GM23248 (cell line): ENCODE results near the gene IQCF2. TPM values are rescaled to one million over a fixed set of nuclear protein-coding genes. Genes with fewer than 3 reads are reported as not detected.
"Not testable (repeated sequence)": the region's sequence is repeated elsewhere in the genome, so short reads cannot be mapped to it uniquely, and the experiment has no call there.

ENCODE experiments used
- DNase-seq: peaks from one replicate; pipeline ENCODE4 v3.0.0-alpha.2; 2015
- H2AFZ ChIP-seq: fragments of 200-600 bp; sonication (generic); 2 replicates; pipeline ENCODE4 v1.6.1; 2016; ENCODE audit warnings: antibody characterized with exemption
- H3F3A ChIP-seq: fragments of 200-600 bp; sonication (generic); 2 replicates; pipeline ENCODE4 v1.6.1; 2016; ENCODE audit warnings: mild to moderate bottlenecking, antibody characterized with exemption, mixed run types; ENCODE audit not compliant: insufficient read depth
- H3K27ac ChIP-seq: fragments of 200-600 bp; sonication (generic); 2 replicates; pipeline ENCODE4 v1.5.1; 2016; ENCODE audit warnings: mild to moderate bottlenecking
- H3K27me3 ChIP-seq: fragments of 200-600 bp; sonication (generic); replicated peaks from 2 replicates; pipeline ENCODE4 v1.6.1; 2016; ENCODE audit warnings: mild to moderate bottlenecking; ENCODE audit not compliant: insufficient read depth
- H3K36me3 ChIP-seq: fragments of 200-600 bp; sonication (generic); 2 replicates; pipeline ENCODE4 v1.6.1; 2016; ENCODE audit warnings: low read depth, mild to moderate bottlenecking
- H3K4me1 ChIP-seq: fragments of 200-600 bp; sonication (generic); 2 replicates; pipeline ENCODE4 v1.6.1; 2016; ENCODE audit warnings: mild to moderate bottlenecking; ENCODE audit not compliant: insufficient read depth
- H3K4me2 ChIP-seq: fragments of 200-600 bp; sonication (generic); one replicate; pipeline ENCODE4 v1.6.1; 2016; ENCODE audit warnings: mild to moderate bottlenecking; ENCODE audit not compliant: unreplicated experiment
- H3K4me3 ChIP-seq: fragments of 200-600 bp; sonication (generic); 2 replicates; pipeline ENCODE4 v1.5.1; 2016; ENCODE audit warnings: mild to moderate bottlenecking
- H3K79me2 ChIP-seq: fragments of 200-600 bp; sonication (generic); 2 replicates; pipeline ENCODE4 v1.6.1; 2016; ENCODE audit warnings: mild to moderate bottlenecking; ENCODE audit not compliant: insufficient read depth
- H3K9ac ChIP-seq: fragments of 200-600 bp; sonication (generic); 2 replicates; pipeline ENCODE4 v1.6.1; 2016; ENCODE audit warnings: mild to moderate bottlenecking
- H3K9me2 ChIP-seq: fragments of 200-600 bp; sonication (generic); 2 replicates; pipeline ENCODE4 v1.6.1; 2016; ENCODE audit warnings: mixed run types, mild to moderate bottlenecking, moderate library complexity; ENCODE audit not compliant: insufficient read depth
- H3K9me3 ChIP-seq: fragments of 200-600 bp; sonication (generic); one replicate; pipeline ENCODE4 v1.6.1; 2017; ENCODE audit warnings: low read depth
- H4K20me1 ChIP-seq: fragments of 200-600 bp; sonication (generic); 2 replicates; pipeline ENCODE4 v1.6.0; 2016; ENCODE audit not compliant: insufficient read depth
- EZH2 ChIP-seq: fragments of 200-600 bp; sonication (generic); IDR thresholded peaks from 2 replicates; pipeline ENCODE4 v1.6.1; 2018; ENCODE audit warnings: antibody characterized with exemption, mild to moderate bottlenecking; ENCODE audit not compliant: insufficient read depth, poor library complexity, severe bottlenecking
- EZH2phosphoT487 ChIP-seq: fragments of 200-600 bp; sonication (generic); IDR thresholded peaks from 2 replicates; pipeline ENCODE4 v1.6.1; 2018; ENCODE audit warnings: antibody characterized with exemption, moderate library complexity, mild to moderate bottlenecking, low read depth; ENCODE audit not compliant: insufficient read depth
- WGBS, 2 experiments: methylation state at CpG; one replicate each; pipeline ENCODE4 v1.1.6; 2015 to 2017; ENCODE audit warnings: low lambda C conversion rate in 2 of 2, low coverage in 1 of 2; ENCODE audit errors: missing lambda C conversion rate in 2 of 2; 5-methylcytosine and 5-hydroxymethylcytosine counted together
- in situ Hi-C: fragments of 300-500 bp; cut with MboI; formaldehyde crosslinking; loops from 2 replicates; pipeline ENCODE4 v1.15.0; 2020
- polyA plus RNA-seq: library from polyadenylated mRNA; unstranded; fragments of >200 nt; fragmentation: Nextera tagmentation; extraction: Ambion mirVana; gene quantifications from 2 replicates; pipeline ENCODE4 v1.2.1, GENCODE V29; 2016
- total RNA-seq: library from RNA; depleted of rRNA; stranded (reverse); fragments of >200 nt; shearing (Covaris generic); gene quantifications from 2 replicates; pipeline ENCODE4 v1.2.3, GENCODE V29; 2014

IQCF2 gene
- total and polyA plus RNA-seq, 2 experiments from 2014 or later, result not detected

- Histone ChIP-seq H3K79me2 (no peaks in the 10 kb centered on the region), H3K9ac (no peak overlapping the region), H3K9me3 (no peaks in the 10 kb centered on the region), H3K9me2 (no peaks in the 10 kb centered on the region), H3F3A (no peaks in the 10 kb centered on the region), H3K36me3 (no peaks in the 10 kb centered on the region), H3K27ac (no peak overlapping the region), H3K4me2 (no peak overlapping the region), H2AFZ (no peak overlapping the region), H4K20me1 (no peaks in the 10 kb centered on the region), H3K27me3 (peaks cover 22% of the 10 kb centered on the region), H3K4me1 (no peaks in the 10 kb centered on the region), H3K4me3 (no peak overlapping the region)
- TF ChIP-seq EZH2phosphoT487, result no peak
- no peak for TF ChIP-seq EZH2
- 58 to 59% methylated on average over 13 of the region's 13 CpGs for WGBS, 2 experiments
- no peak for DNase-seq
- in situ Hi-C loops, result no loop called here
Measured at GRCh38 chr3:51862886-51863285, 1.5 kb downstream of the IQCF2 start.

- 74 to 100% methylated on average over 1 of the region's 1 CpG for WGBS, 2 experiments
- H3K9me2 ChIP-seq, H3K9me3 ChIP-seq, H2AFZ ChIP-seq, H3K27ac ChIP-seq, H3K4me1 ChIP-seq, in situ Hi-C loops, H3K4me2 ChIP-seq, H3K79me2 ChIP-seq, H4K20me1 ChIP-seq, H3K36me3 ChIP-seq, H3K9ac ChIP-seq, H3K4me3 ChIP-seq, DNase-seq, H3F3A ChIP-seq: not testable (repeated sequence)
- H3K27me3 ChIP-seq, result peaks cover 19% of the 10 kb centered on the region
Measured at GRCh38 chr3:51868896-51869295, 7.5 kb downstream of the IQCF2 start.

- Histone ChIP-seq H3K4me3 (no peak overlapping the region), H3K27ac (no peak overlapping the region), H3K27me3 (peaks cover 19% of the 10 kb centered on the region), H3K79me2 (no peaks in the 10 kb centered on the region), H3K9me3 (no peaks in the 10 kb centered on the region), H4K20me1 (no peaks in the 10 kb centered on the region), H3K9me2 (no peaks in the 10 kb centered on the region), H3F3A (no peaks in the 10 kb centered on the region), H2AFZ (no peak overlapping the region), H3K4me2 (no peak overlapping the region), H3K9ac (no peak overlapping the region), H3K4me1 (no peaks in the 10 kb centered on the region), H3K36me3 (no peaks in the 10 kb centered on the region)
- in situ Hi-C loops, result no loop called here
- TF ChIP-seq EZH2phosphoT487, result no peak
- TF ChIP-seq EZH2, result no peak
- no peak for DNase-seq
- WGBS, 2 experiments, result 3 to 8% methylated on average over 2 of the region's 2 CpGs
Measured at GRCh38 chr3:51869304-51869703, 7.9 kb downstream of the IQCF2 start.

GRCh38 chr3:51873253-51873766 lies 11.9 kb downstream of the IQCF2 start:
- no peak for DNase-seq
- Histone ChIP-seq H3K4me3 (no peak overlapping the region), H3K4me1 (no peaks in the 10 kb centered on the region), H3K79me2 (no peaks in the 10 kb centered on the region), H3K27me3 (no peaks in the 10 kb centered on the region), H2AFZ (no peak overlapping the region), H3F3A (no peaks in the 10 kb centered on the region), H3K9ac (no peak overlapping the region), H3K9me2 (no peaks in the 10 kb centered on the region), H3K9me3 (no peaks in the 10 kb centered on the region), H3K36me3 (no peaks in the 10 kb centered on the region), H3K4me2 (no peak overlapping the region), H4K20me1 (no peaks in the 10 kb centered on the region), H3K27ac (no peak overlapping the region)
- TF ChIP-seq EZH2 (no peak), EZH2phosphoT487 (no peak)
- in situ Hi-C loops, result no loop called here
- 4 to 14% methylated on average over 1 of the region's 1 CpG for WGBS, 2 experiments

GRCh38 chr3:51873876-51874275 lies 12.5 kb downstream of the IQCF2 start:
- H3K36me3 ChIP-seq, result no peaks in the 10 kb centered on the region
- no peak overlapping the region for H2AFZ ChIP-seq
- in situ Hi-C loops, result no loop called here
- H3K27ac ChIP-seq, result no peak overlapping the region
- no peaks in the 10 kb centered on the region for H3F3A ChIP-seq
- no peaks in the 10 kb centered on the region for H3K79me2 ChIP-seq
- TF ChIP-seq EZH2phosphoT487, result no peak
- TF ChIP-seq EZH2, result no peak
- H3K4me1 ChIP-seq, result no peaks in the 10 kb centered on the region
- no peak overlapping the region for H3K9ac ChIP-seq
- H3K4me2 ChIP-seq, result no peak overlapping the region
- H3K4me3 ChIP-seq, result no peak overlapping the region
- no peaks in the 10 kb centered on the region for H4K20me1 ChIP-seq
- H3K9me2 ChIP-seq, result no peaks in the 10 kb centered on the region
- H3K9me3 ChIP-seq, result no peaks in the 10 kb centered on the region
- H3K27me3 ChIP-seq, result no peaks in the 10 kb centered on the region
- WGBS, 2 experiments, result 55 to 60% methylated on average over 10 of the region's 10 CpGs
- DNase-seq, result no peak
